ENCODE data around the gene PHLPP1.

Gene PHLPP1

GRCh38 chr18:62833494-62833893 lies 118.2 kb downstream of the PHLPP1 start:
- TF ChIP-seq CTCF (conservative IDR thresholded peaks at IDR 0.05; ENCODE audit: low read depth, low read length), result no peak
- H3K4me3 ChIP-seq (ENCODE audit: low read length), result no peak overlapping the region
- no peak for DNase-seq (ENCODE audit: low read depth)

GRCh38 chr18:62834715-62835114 lies 119.4 kb downstream of the PHLPP1 start:
- no peak overlapping the region for H3K4me3 ChIP-seq (ENCODE audit: low read length)
- no peak for DNase-seq (ENCODE audit: low read depth)
- TF ChIP-seq CTCF (conservative IDR thresholded peaks at IDR 0.05; ENCODE audit: low read depth, low read length), result no peak

GRCh38 chr18:62837011-62837410 lies 121.7 kb downstream of the PHLPP1 start:
- no peak for TF ChIP-seq CTCF (conservative IDR thresholded peaks at IDR 0.05; ENCODE audit: low read depth, low read length)
- no peak overlapping the region for H3K4me3 ChIP-seq (ENCODE audit: low read length)
- DNase-seq (ENCODE audit: low read depth), result no peak

GRCh38 chr18:62838475-62839098 lies 123.2 kb downstream of the PHLPP1 start:
- TF ChIP-seq CTCF (conservative IDR thresholded peaks at IDR 0.05; ENCODE audit: low read depth, low read length), result no peak
- DNase-seq (ENCODE audit: low read depth), result no peak
- H3K4me3 ChIP-seq (ENCODE audit: low read length), result no peak overlapping the region

- DNase-seq (ENCODE audit: low read depth), result no peak
- H3K4me3 ChIP-seq (ENCODE audit: low read length), result no peak overlapping the region
- no peak for TF ChIP-seq CTCF (conservative IDR thresholded peaks at IDR 0.05; ENCODE audit: low read depth, low read length)
Observed at GRCh38 chr18:62839874-62840713, 124.8 kb downstream of the PHLPP1 start.

GRCh38 chr18:62841405-62841804 lies 126.1 kb downstream of the PHLPP1 start:
- TF ChIP-seq CTCF (conservative IDR thresholded peaks at IDR 0.05; ENCODE audit: low read depth, low read length), result no peak
- DNase-seq (ENCODE audit: low read depth), result no peak
- H3K4me3 ChIP-seq (ENCODE audit: low read length), result no peak overlapping the region

- no peak for TF ChIP-seq CTCF (conservative IDR thresholded peaks at IDR 0.05; ENCODE audit: low read depth, low read length)
Observed at GRCh38 chr18:62842898-62843297, 127.6 kb downstream of the PHLPP1 start.

More at GRCh38 chr18:62842898-62843297, 127.6 kb downstream of the PHLPP1 start:
- no peak overlapping the region for H3K4me3 ChIP-seq (ENCODE audit: low read length)
- DNase-seq (ENCODE audit: low read depth), result no peak

Measured in retinal pigment epithelial cell (primary cell).